GM18508 (cell line): ENCODE measurements around the gene DNAJC1.

Experiments used
- ATAC-seq: cut with Tn5 transposase; IDR thresholded peaks from one replicate; pipeline ENCODE4 v1.9.1; 2021; ENCODE audit warnings: moderate number of reproducible peaks; ENCODE audit not compliant: insufficient read depth, unreplicated experiment

Gene DNAJC1

DNA sequence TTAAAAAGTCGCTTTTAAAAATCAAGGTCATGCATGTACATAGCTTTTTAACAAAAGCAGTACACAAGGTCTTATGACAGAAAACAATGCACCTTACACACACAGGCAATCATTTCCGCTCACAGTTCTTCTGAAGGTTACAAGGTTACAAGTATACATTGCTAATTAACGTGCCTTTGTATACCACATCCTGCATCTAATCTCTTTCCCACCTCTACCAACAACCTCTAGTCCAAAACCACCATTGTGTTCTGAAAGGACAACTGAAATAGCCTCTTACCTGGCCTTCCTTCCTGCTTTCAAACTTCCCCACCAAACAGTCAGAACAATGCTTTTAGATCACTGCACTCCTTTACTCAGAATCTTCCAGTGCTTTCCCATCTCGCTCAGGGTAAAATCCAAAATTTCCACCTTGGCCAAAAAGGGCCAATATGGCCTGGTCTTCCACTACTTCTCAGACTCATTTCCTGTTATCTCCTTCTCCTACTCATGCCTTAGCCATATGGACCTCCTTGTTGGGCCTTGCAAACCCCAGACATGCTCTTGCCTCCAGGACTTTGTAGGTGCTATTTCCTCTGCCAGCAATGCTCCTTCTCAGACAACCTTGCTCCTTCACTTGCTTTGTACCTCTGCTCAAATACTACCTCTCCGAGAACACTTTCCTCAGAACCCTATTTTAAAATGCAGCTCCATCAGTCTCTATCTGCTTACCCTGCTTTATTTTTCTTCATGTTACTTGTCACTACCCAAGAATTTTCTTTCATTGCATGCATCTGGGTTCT is 205.4 kb downstream of the DNAJC1 start:
- ATAC-seq: peak; percentile 51

GRCh38 chr10:21797533-21797932 is 206.0 kb downstream of the DNAJC1 start:
- no peak for ATAC-seq

- no peak for ATAC-seq
These were observed 212.3 kb downstream of the DNAJC1 start for GRCh38 chr10:21791276-21791675.

- no peak for ATAC-seq
These were observed 226.6 kb downstream of the DNAJC1 start for GRCh38 chr10:21776883-21777282.

GRCh38 chr10:21771219-21771618 is 232.3 kb downstream of the DNAJC1 start:
- no peak for ATAC-seq

DNA sequence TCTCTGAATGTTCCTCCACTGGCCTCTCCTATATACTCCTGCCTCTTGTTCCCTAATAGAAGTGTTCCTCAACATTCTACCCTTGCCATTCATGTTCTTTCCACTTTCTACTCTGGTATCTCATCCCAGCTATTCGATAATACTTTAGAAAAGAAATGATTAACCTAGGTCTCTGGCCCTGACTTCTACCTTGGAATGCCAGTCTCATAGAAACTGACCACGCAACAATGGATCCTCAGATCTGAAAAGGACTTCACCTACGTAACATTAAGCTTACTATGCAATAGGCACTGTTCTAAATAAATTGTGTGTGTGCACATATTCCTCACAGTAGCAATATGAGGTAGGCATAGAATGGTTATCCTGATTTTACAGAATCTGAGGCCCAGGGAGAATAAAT is 234.5 kb downstream of the DNAJC1 start:
- no peak for ATAC-seq

- ATAC-seq: no peak
These were observed 238.9 kb downstream of the DNAJC1 start for GRCh38 chr10:21764466-21765189.

- ATAC-seq: no peak
These were observed 243.2 kb downstream of the DNAJC1 start for GRCh38 chr10:21760332-21760731.

DNA sequence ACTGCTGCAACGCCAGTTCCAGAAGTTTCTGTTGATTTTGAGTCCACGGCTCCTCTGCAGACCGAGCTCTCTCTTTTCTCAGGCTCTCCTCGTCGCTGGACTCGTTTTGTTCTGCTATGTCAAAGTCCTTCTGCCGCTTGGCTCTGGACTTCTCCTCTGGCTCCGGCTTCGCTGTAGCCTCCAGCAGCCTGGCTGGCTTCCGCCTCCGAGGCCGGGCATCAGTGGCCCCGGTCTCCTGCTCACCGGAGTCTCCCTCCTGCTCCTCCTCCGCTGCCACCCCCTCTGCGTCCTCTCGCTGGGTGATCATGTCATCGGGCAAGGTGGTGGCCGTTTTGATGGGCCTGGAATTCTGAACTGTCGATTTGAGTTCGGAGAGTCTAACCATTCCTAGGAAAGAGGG is 244.3 kb downstream of the DNAJC1 start:
- ATAC-seq: no peak

DNA sequence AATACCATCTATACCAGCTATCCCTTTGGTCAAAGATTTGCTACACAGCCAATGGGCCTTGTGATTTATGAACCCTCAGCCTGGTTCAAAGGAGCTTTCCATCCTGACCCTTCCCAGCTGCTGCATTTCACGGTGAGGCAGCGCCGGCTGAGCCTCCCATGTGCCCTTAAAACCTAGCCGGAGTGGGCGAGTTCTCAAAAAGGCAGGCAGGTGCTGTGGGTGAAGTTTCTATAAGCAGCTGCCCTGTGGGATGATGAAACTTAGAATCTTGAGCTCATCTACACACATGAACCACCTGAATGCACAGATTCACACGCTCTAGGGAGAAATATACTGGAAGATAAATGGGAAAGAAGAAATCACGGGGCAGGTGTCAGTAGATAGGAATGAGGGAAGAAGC is 244.8 kb downstream of the DNAJC1 start:
- ATAC-seq: no peak

GRCh38 chr10:21758239-21758638 is 245.3 kb downstream of the DNAJC1 start:
- ATAC-seq: no peak

DNA sequence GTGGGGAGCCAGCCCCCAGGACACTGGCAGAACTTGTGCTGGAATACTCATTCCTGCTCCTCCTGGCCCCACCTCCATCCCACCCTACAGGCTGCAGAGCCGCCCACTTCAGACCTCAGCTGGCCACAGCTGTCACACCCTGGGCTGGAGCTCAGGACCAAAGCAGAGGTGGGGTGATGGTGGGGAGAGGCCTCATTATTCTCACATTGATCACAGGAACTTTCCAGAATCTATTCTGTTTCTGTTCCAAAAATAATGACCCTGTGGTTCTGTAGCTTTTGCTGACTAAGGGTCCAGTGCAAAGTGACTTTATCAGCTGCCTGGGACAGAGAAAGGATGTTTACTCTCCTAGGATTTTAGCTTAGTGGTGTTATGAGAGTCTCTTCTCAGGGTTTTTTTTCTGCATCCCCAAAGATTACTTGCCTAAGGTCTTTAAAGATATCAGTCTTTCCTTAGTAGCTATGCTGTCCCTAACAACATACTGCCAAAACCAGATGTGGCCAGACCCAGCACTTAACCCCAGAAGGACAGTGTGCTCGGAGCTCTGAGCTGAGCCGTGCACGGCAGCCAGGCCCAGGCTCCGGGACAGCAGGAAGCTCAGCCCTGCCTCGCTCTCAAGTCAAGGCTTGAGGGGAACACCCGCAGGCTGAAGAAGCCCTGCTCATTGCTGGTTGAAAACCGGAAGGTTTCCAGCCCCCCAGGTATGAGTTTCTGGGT is 246.2 kb downstream of the DNAJC1 start:
- ATAC-seq: no peak

DNA sequence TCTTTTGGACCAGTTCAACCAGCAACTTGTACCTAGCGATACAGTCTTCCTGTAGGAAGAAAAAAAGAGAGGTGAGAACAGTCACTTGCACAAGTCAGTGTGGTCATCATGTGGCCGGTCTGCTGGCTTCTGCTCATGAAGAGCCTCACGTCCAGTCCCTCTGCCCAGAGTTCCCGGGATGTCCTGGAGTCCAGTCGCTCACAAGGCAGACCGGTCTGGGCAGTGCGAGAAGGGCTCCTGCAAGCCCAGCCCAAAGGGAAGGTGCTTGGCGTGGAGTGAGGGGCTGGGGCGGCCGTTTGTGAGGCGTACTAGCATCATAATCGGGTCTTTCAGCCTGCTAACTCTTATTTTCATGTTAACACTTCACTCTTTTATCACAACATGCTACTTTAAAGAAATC is 246.8 kb downstream of the DNAJC1 start:
- ATAC-seq: no peak

- ATAC-seq: no peak
These were observed 249.0 kb downstream of the DNAJC1 start for GRCh38 chr10:21754410-21755011.

DNA sequence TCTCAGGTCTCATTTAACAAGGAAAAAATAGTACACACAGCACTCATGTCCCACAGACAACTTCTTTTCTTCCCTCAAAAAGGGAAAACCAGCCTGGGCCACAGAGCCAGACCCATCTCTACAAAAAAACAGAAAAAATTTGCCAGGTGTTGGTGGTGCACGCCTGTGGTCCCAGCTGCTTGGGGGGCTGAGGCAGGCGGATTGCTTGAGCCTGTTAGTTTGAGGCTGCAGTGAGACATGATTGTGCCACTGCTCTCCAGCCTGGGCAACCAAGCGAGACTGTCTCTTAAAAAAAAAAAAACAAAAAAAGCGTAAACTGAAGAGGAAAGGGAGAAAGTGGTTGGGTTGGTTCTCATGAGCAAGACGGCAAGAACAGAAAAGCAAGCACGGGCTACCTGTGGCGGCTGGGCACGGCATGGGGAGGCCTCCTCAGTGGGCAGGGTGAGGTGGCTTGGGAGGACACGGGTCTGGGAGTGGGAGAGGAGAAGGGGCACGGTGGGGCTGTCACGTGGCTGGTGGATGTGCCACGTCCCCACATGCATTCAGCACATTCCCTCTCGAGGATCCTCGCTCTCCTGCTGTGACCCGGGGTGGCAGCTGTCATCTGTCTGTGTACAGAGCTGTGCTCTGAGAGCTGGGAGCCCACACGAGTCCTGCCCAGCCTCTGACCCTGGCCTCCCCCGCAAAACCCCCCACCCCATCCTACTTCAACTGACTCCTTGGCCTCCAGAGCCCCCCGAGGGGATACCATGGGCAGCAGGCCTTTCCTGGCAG is 249.8 kb downstream of the DNAJC1 start:
- ATAC-seq: no peak

DNA sequence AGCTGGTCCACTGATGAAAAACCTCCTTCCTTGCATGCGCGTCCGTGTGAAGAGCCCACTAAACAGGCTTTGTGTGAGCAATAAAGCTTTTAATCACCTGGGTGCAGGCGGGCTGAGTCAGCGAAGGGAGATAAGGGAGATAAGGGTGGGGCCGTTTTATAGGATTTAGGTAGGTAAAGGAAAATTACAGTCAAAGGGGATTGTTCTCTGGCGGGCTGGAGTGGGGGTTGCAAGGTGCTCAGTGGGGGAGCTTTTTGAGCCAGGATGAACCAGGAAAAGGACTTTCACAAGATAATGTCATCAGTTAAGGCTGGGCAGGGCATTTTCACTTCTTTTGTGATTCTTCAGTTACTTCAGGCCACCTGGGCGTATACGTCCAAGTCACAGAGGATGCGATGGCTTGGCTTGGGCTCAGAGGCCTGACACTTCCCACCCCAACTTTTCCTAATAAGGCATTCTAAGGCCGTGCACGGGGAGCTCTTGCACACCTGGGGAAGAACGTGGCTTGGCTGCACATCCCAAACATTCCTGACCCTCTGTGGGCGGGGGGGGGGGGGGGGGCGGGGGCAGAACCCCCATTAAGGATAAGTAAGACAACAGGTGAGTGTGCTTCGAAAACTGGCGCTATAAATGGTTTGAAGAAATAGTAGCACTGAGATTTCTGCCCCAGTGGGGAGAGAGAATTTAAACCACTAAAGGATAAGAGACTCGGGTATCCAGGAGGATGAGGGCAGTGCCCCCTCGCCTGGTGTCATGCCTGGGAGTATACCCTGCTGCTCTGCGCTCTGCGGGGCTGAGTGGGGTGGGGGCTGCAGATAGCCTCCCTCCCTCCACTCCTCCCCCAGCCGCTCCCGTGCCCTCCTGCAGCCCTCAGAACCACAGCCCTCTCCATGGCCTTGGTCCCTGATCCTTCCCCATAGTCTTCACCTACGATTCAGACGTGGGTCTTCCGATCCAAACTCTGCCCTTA is 251.9 kb downstream of the DNAJC1 start:
- ATAC-seq: no peak

DNA sequence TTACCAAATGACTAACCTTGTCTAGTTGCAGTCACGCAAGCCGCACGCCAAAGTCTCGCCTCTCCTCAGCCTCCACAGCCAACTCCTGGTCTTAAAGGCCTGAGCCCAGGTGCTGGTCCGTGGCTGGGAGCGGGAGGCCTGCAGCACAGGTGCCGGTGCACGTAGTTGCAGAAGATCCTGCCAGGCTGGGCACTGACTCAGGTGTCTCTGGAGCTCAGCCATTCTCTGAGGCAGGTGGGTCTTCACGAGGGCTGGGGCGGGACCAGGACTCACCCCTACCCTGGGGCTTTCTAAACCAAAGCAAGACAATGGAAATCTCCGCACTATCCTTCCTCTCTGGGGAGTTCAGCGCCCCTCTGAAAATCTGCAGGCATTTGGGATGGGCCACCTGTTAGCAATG is 253.1 kb downstream of the DNAJC1 start:
- ATAC-seq: no peak

GRCh38 chr10:21749788-21750187 is 253.7 kb downstream of the DNAJC1 start:
- ATAC-seq: no peak

DNA sequence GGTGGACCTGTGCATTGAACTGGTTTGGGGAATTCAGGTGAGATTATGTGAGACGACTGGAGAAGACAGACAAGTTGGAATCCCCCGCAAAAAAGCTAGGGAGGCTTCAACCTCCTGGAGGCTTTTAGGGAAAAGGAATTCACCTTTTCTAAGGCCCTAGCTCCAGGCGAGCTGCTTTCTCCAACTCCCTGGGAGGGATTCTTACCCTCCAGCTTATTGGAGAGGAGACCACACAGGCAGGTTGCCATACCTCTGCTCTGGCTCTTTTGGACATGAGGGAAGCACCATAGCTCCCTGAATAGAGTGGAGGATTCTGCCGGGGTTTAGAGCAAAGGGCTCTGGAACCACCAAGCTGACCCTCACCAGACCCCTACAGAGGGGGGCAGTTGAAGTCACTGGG is 255.7 kb downstream of the DNAJC1 start:
- no peak for ATAC-seq
